Activated naive CD4-positive, alpha-beta T cell treated with anti-CD3 and anti-CD28 coated beads for 36 hours (primary cell): Measurements from ENCODE around the gene SLC34A3. TPM values are rescaled to one million over a fixed set of nuclear protein-coding genes. Genes with fewer than 3 reads are reported as not detected.

ENCODE experiments used
- CTCF ChIA-PET: fragments of 350-600 bp; sonication (Branson Sonifier 250); formaldehyde crosslinking; loops from one replicate; lab custom pipeline; 2021; ENCODE audit warnings: antibody characterized with exemption; lab: Charles Lee
- DNase-seq: peaks from one replicate; pipeline ENCODE4 v3.0.0-alpha.2; 2020
- H3K27ac Mint-ChIP-seq: one replicate; pipeline ENCODE4 v1.8.0; 2021; ENCODE audit warnings: mild to moderate bottlenecking, mixed read lengths
- H3K27me3 Mint-ChIP-seq: one replicate; pipeline ENCODE4 v1.8.0; 2021; ENCODE audit warnings: low read depth, mixed read lengths
- H3K36me3 Mint-ChIP-seq: one replicate; pipeline ENCODE4 v1.8.0; 2021; ENCODE audit warnings: low read depth, mixed read lengths
- H3K4me1 Mint-ChIP-seq: one replicate; pipeline ENCODE4 v1.8.0; 2021; ENCODE audit warnings: low read depth, mixed read lengths
- H3K4me3 Mint-ChIP-seq: one replicate; pipeline ENCODE4 v1.8.0; 2021; ENCODE audit warnings: mild to moderate bottlenecking, moderate library complexity, mixed read lengths
- H3K9me3 Mint-ChIP-seq: one replicate; pipeline ENCODE4 v1.8.0; 2021; ENCODE audit warnings: mixed read lengths
- intact Hi-C: fragments of 100-400 bp; cut with micrococcal nuclease; formaldehyde crosslinking; loops from one replicate; pipeline ENCODE4 v1.15.1; 2023
- total RNA-seq, 2 experiments: library from RNA; stranded (reverse); gene quantifications; one replicate each; pipeline ENCODE4 v1.2.3, GENCODE V29; 2021

The SLC34A3 gene
- total RNA-seq, 2 experiments from 2014 or later: not detected

GRCh38 chr9:137250329-137251193, 19.9 kb downstream of the SLC34A3 start:
- no peaks in the 10 kb centered on the region for H3K36me3 Mint-ChIP-seq
- H3K4me1 Mint-ChIP-seq: peaks cover 6% of the 10 kb centered on the region
- DNase-seq: no peak
- H3K4me3 Mint-ChIP-seq: no peak overlapping the region
- intact Hi-C loops: no loop called here
- no peak overlapping the region for H3K27ac Mint-ChIP-seq
- H3K9me3 Mint-ChIP-seq: no peaks in the 10 kb centered on the region
- CTCF ChIA-PET: interaction anchor here (0.8 to 1.1 kb wide), 2 partner anchors 17 to 131 kb away, joined by 3 read pairs; no protein-coding TSS in a partner anchor
- no peaks in the 10 kb centered on the region for H3K27me3 Mint-ChIP-seq

GRCh38 chr9:137251194-137251461, 20.4 kb downstream of the SLC34A3 start, which contains the start of gene STPG3:
STPG3 (plus strand) TSS chr9:137251286; CDS start chr9:137251287, 1 bp downstream.
- Mint-ChIP-seq H3K36me3 (no peaks in the 10 kb centered on the region), H3K27ac (no peak within 1 kb of the TSS), H3K4me3 (no peak within 1 kb of the TSS), H3K4me1 (peaks cover 7% of the 10 kb centered on the region), H3K27me3 (no peaks in the 10 kb centered on the region), H3K9me3 (no peaks in the 10 kb centered on the region)
- intact Hi-C loops: no loop called here
- CTCF ChIA-PET: interaction anchor here (0.8 to 1.1 kb wide), 2 partner anchors 18 to 132 kb away, joined by 3 read pairs; no protein-coding TSS in a partner anchor
- DNase-seq: no peak

- H3K4me1 Mint-ChIP-seq: peaks cover 12% of the 10 kb centered on the region
- CTCF ChIA-PET: interaction anchor here (0.8 to 1.1 kb wide), 2 partner anchors 19 to 132 kb away, joined by 3 read pairs; no protein-coding TSS in a partner anchor
- H3K36me3 Mint-ChIP-seq: peaks cover 1% of the 10 kb centered on the region
- H3K27me3 Mint-ChIP-seq: no peaks in the 10 kb centered on the region
- H3K9me3 Mint-ChIP-seq: no peaks in the 10 kb centered on the region
- no peak overlapping the region for H3K4me3 Mint-ChIP-seq
- intact Hi-C loops: no loop called here
- H3K27ac Mint-ChIP-seq: no peak overlapping the region
- DNase-seq: no peak
Observed at GRCh38 chr9:137251490-137252268, 21.0 kb downstream of the SLC34A3 start.

GRCh38 chr9:137252555-137253506, 22.1 kb downstream of the SLC34A3 start:
- no peak overlapping the region for H3K27ac Mint-ChIP-seq
- peaks cover 18% of the 10 kb centered on the region for H3K4me1 Mint-ChIP-seq
- H3K4me3 Mint-ChIP-seq: no peak overlapping the region
- H3K9me3 Mint-ChIP-seq: no peaks in the 10 kb centered on the region
- no peak for DNase-seq
- H3K27me3 Mint-ChIP-seq: no peaks in the 10 kb centered on the region
- CTCF ChIA-PET: no interaction called here
- peaks cover 3% of the 10 kb centered on the region for H3K36me3 Mint-ChIP-seq
- intact Hi-C loops: no loop called here

GRCh38 chr9:137253717-137254623, 23.3 kb downstream of the SLC34A3 start:
- Mint-ChIP-seq H3K4me1 (peaks cover 18% of the 10 kb centered on the region), H3K9me3 (no peaks in the 10 kb centered on the region), H3K27ac (no peak overlapping the region), H3K36me3 (peaks cover 6% of the 10 kb centered on the region), H3K4me3 (peak overlapping the region; percentile 85), H3K27me3 (no peaks in the 10 kb centered on the region)
- CTCF ChIA-PET: interaction anchor here (0.8 to 3.1 kb wide), 3 partner anchors 15 to 219 kb away, joined by 3 to 13 read pairs (median 3); no protein-coding TSS in a partner anchor
- intact Hi-C loops: no loop called here
- DNase-seq: no peak

GRCh38 chr9:137254624-137255447, 24.1 kb downstream of the SLC34A3 start, which contains the start of gene NELFB:
NELFB (plus strand) TSS chr9:137255327.
- peaks cover 8% of the 10 kb centered on the region for H3K36me3 Mint-ChIP-seq
- intact Hi-C loops: loop anchor here (1.0 kb wide), 2 partner anchors 14 to 32 kb away; partner anchors contain the start of gene TUBB4B
- peaks cover 18% of the 10 kb centered on the region for H3K4me1 Mint-ChIP-seq
- peak within 1 kb of the TSS; percentile 85 for H3K4me3 Mint-ChIP-seq
- peak; percentile 95 for DNase-seq
- CTCF ChIA-PET: interaction anchor here (0.8 to 3.1 kb wide), 3 partner anchors 16 to 220 kb away, joined by 3 to 13 read pairs (median 3); no protein-coding TSS in a partner anchor
- H3K27me3 Mint-ChIP-seq: no peaks in the 10 kb centered on the region
- H3K27ac Mint-ChIP-seq: peak within 1 kb of the TSS; percentile 75
- H3K9me3 Mint-ChIP-seq: no peaks in the 10 kb centered on the region

GRCh38 chr9:137255448-137256114, 24.9 kb downstream of the SLC34A3 start:
- Mint-ChIP-seq H3K27ac (peak overlapping the region; percentile 75), H3K4me1 (peaks cover 18% of the 10 kb centered on the region), H3K4me3 (peak overlapping the region; percentile 85), H3K9me3 (no peaks in the 10 kb centered on the region), H3K27me3 (no peaks in the 10 kb centered on the region), H3K36me3 (peaks cover 8% of the 10 kb centered on the region)
- CTCF ChIA-PET: interaction anchor here (1.0 to 3.1 kb wide), 3 partner anchors 19 to 221 kb away, joined by 3 to 13 read pairs (median 3); no protein-coding TSS in a partner anchor
- intact Hi-C loops: loop anchor here (1.0 kb wide), 2 partner anchors 14 to 32 kb away; partner anchors contain the start of gene TUBB4B
- peak; percentile 42 for DNase-seq

- CTCF ChIA-PET: interaction anchor here (0.7 to 3.1 kb wide), 3 partner anchors 20 to 161 kb away, joined by 3 to 13 read pairs (median 3); no protein-coding TSS in a partner anchor
- intact Hi-C loops: no loop called here
- Mint-ChIP-seq H3K36me3 (peaks cover 8% of the 10 kb centered on the region), H3K4me1 (peaks cover 18% of the 10 kb centered on the region), H3K27me3 (no peaks in the 10 kb centered on the region), H3K27ac (no peak overlapping the region), H3K4me3 (peak overlapping the region; percentile 85), H3K9me3 (no peaks in the 10 kb centered on the region)
- no peak for DNase-seq
Observed at GRCh38 chr9:137256362-137256761, 25.7 kb downstream of the SLC34A3 start.

GRCh38 chr9:137256856-137257255, 26.2 kb downstream of the SLC34A3 start:
- H3K9me3 Mint-ChIP-seq: no peaks in the 10 kb centered on the region
- CTCF ChIA-PET: interaction anchor here (0.7 to 3.1 kb wide), 3 partner anchors 20 to 161 kb away, joined by 3 to 13 read pairs (median 3); no protein-coding TSS in a partner anchor
- H3K36me3 Mint-ChIP-seq: peaks cover 12% of the 10 kb centered on the region
- H3K27me3 Mint-ChIP-seq: no peaks in the 10 kb centered on the region
- peak overlapping the region; percentile 85 for H3K4me3 Mint-ChIP-seq
- H3K27ac Mint-ChIP-seq: no peak overlapping the region
- no peak for DNase-seq
- H3K4me1 Mint-ChIP-seq: peaks cover 18% of the 10 kb centered on the region
- intact Hi-C loops: no loop called here
